HG02763 (cell line): ENCODE measurements around the gene EIF2S3.
"Not testable (repeated sequence)": the region's sequence is repeated elsewhere in the genome, so short reads cannot be mapped to it uniquely, and the experiment has no call there.

Source experiments
- ATAC-seq: cut with Tn5 transposase; IDR thresholded peaks from one replicate; pipeline ENCODE4 v1.9.1; 2021; ENCODE audit warnings: mild to moderate bottlenecking, moderate library complexity; ENCODE audit not compliant: unreplicated experiment

The EIF2S3 gene

GRCh38 chrX:24049643-24050042 lies 5.1 kb upstream of the EIF2S3 start:
- ATAC-seq: not testable (repeated sequence)

- not testable (repeated sequence) for ATAC-seq
Observed at GRCh38 chrX:24050522-24051318, 4.0 kb upstream of the EIF2S3 start.

- peak; percentile 9 for ATAC-seq
Observed at GRCh38 chrX:24055043-24055356, 244 bp downstream of the EIF2S3 start.

- no peak for ATAC-seq
Observed at GRCh38 chrX:24063488-24063887, 8.7 kb downstream of the EIF2S3 start.

- ATAC-seq: no peak
Observed at GRCh38 chrX:24069877-24070276, 15.1 kb downstream of the EIF2S3 start.

GRCh38 chrX:24079411-24079810 lies 24.7 kb downstream of the EIF2S3 start:
- no peak for ATAC-seq

GRCh38 chrX:24080245-24080644 lies 25.5 kb downstream of the EIF2S3 start:
- not testable (repeated sequence) for ATAC-seq

GRCh38 chrX:24080704-24081103 lies 25.9 kb downstream of the EIF2S3 start:
- ATAC-seq: no peak

GRCh38 chrX:24081661-24082154 lies 27.0 kb downstream of the EIF2S3 start:
- peak; percentile 49 for ATAC-seq

- no peak for ATAC-seq
Observed at GRCh38 chrX:24082447-24082846, 27.7 kb downstream of the EIF2S3 start.

GRCh38 chrX:24085101-24085500 lies 30.3 kb downstream of the EIF2S3 start:
- no peak for ATAC-seq

GRCh38 chrX:24090300-24091200 lies 35.8 kb downstream of the EIF2S3 start:
- no peak for ATAC-seq

- ATAC-seq: no peak
Observed at GRCh38 chrX:24093746-24094145, 39.0 kb downstream of the EIF2S3 start.

GRCh38 chrX:24097741-24098260 lies 43.0 kb downstream of the EIF2S3 start:
- no peak for ATAC-seq

- ATAC-seq: no peak
Observed at GRCh38 chrX:24098932-24099331, 44.2 kb downstream of the EIF2S3 start.

GRCh38 chrX:24099394-24099793 lies 44.6 kb downstream of the EIF2S3 start:
- ATAC-seq: no peak

- ATAC-seq: no peak
Observed at GRCh38 chrX:24100713-24101112, 46.0 kb downstream of the EIF2S3 start.

GRCh38 chrX:24110069-24110468 lies 55.3 kb downstream of the EIF2S3 start:
- no peak for ATAC-seq

- ATAC-seq: no peak
Observed at GRCh38 chrX:24113181-24113580, 58.4 kb downstream of the EIF2S3 start.

GRCh38 chrX:24117258-24117657 lies 62.5 kb downstream of the EIF2S3 start:
- ATAC-seq: no peak

- no peak for ATAC-seq
Observed at GRCh38 chrX:24124244-24124799, 69.6 kb downstream of the EIF2S3 start.
